ENCODE results near the gene ASTN2.

DNA sequence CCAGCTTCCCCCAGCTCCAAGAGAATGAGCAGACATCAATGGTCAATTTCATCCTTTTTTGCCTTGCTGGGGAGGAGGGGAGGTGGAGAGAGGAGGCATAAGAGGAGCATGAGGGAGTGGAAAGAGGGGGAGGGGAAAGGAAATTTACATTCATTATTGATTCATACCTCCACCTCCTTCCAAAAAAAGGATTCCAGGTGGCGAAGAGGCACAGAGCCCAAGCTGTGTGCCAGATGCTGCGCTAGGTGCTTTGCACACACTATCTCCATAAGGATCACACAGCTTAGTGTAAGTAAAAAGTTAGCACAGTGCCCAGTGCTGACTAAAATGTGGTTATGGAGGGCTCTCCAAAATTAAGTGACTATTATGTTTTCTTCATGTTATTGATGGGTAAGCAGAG is 11.0 kb downstream of the ASTN2 start:
- TF ChIP-seq, protein P1, sequence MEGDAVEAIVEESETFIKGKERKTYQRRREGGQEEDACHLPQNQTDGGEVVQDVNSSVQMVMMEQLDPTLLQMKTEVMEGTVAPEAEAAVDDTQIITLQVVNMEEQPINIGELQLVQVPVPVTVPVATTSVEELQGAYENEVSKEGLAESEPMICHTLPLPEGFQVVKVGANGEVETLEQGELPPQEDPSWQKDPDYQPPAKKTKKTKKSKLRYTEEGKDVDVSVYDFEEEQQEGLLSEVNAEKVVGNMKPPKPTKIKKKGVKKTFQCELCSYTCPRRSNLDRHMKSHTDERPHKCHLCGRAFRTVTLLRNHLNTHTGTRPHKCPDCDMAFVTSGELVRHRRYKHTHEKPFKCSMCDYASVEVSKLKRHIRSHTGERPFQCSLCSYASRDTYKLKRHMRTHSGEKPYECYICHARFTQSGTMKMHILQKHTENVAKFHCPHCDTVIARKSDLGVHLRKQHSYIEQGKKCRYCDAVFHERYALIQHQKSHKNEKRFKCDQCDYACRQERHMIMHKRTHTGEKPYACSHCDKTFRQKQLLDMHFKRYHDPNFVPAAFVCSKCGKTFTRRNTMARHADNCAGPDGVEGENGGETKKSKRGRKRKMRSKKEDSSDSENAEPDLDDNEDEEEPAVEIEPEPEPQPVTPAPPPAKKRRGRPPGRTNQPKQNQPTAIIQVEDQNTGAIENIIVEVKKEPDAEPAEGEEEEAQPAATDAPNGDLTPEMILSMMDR (IDR thresholded peaks at IDR 0.05), result no peak
- TF ChIP-seq, protein P2, sequence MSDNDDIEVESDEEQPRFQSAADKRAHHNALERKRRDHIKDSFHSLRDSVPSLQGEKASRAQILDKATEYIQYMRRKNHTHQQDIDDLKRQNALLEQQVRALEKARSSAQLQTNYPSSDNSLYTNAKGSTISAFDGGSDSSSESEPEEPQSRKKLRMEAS (IDR thresholded peaks at IDR 0.05), result no peak
- TF ChIP-seq JUN (IDR thresholded peaks at IDR 0.05) (no peak), BHLHE40 (IDR thresholded peaks at IDR 0.05; ENCODE audit: low read depth, low read length) (no peak)
